NCI-H2227 treated with DMSO at 0.1 percent for 48 hours (cell line): ENCODE measurements around the gene PRKCA.
"Not testable (repeated sequence)": the region's sequence is repeated elsewhere in the genome, so short reads cannot be mapped to it uniquely, and the experiment has no call there.

ENCODE experiments used
- DNase-seq: peaks from one replicate; lab custom pipeline; 2025; lab: John Stamatoyannopoulos, UW

Gene PRKCA

DNA sequence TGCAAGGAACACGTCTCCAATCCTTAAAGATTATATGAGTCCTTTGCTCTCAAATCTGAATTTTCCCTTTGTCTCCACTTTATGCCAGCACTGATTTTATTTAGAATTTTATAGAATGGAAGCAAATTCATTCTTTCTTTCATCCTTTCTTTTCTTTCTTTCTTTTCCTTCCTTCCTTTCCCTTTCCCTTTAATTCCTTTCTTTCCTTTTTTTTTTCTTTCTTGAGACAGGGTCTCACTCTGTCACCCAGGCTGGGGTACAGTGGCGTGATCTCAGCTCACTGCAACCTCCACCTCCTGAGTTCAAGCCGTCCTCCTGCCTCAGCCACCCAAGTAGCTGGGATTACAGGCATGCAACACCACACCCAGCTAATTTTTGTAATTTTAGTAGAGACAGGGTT is 187.2 kb downstream of the PRKCA start:
- DNase-seq, result not testable (repeated sequence)

DNA sequence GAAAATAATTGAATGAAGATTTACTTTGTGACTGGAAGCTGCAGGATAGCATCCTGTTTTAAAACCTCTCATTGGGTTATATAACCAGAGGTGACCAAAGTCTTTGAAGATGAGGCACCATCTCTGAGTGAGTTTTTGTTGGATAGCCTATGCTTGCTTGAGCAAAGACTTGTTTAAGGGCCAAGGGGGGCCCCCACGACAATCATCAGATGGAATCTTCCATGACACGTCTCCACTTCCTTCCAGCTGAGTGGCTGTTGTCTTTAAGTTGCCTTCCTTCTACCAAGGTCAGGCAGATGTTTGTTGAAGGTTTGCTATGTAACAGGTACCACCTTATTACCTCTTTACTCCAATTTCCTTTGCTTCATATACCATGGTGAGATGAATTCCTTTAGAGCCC is 188.8 kb downstream of the PRKCA start:
- DNase-seq, result no peak

DNA sequence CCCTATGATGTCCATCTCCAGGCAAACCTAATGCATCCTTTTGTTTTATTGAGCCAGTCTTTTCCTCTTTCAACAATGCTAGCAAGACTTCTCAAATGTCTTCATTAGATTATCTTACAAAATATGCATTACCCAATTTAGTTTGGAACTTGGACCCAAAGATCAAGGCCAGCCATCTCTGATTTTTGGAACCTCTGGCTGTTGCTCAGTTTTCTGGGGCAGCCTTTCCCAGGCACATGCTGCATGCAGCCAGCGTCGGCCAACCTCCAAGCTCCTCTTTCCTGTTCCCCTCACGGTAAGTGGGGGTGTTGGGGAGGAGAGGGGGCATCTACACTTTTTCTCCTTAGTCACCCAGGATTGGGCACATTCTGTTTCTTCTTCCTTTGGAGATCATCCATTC is 189.3 kb downstream of the PRKCA start:
- no peak for DNase-seq

DNA sequence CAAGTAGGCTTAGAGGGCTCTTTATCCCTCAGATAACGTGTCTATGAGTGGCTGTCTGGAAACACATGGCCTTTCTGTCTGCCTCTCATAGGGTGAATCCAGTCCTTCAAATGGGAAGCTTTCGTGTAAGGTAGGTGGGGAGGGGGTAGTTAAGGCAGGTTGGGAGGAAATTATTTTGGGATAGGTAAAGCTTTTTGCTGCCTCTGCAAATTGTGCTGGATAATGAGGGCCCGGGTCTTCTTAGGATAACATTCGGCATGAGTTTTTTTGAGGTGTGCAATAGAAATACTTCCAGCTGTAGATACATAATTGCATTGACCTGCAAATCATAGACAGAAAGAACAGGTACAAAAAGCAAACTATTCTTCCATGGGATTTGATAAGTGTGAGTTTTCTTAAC is 189.7 kb downstream of the PRKCA start:
- no peak for DNase-seq

GRCh38 chr17:66492561-66493005 is 190.2 kb downstream of the PRKCA start:
- peak; percentile 29 for DNase-seq

GRCh38 chr17:66493283-66494019 is 191.0 kb downstream of the PRKCA start:
- DNase-seq, result no peak

- DNase-seq, result no peak
Measured at GRCh38 chr17:66494023-66494803, 191.8 kb downstream of the PRKCA start.

- no peak for DNase-seq
Measured at GRCh38 chr17:66495035-66495434, 192.6 kb downstream of the PRKCA start.

GRCh38 chr17:66496306-66496705 is 193.9 kb downstream of the PRKCA start:
- DNase-seq, result no peak

- no peak for DNase-seq
Measured at GRCh38 chr17:66498580-66498979, 196.2 kb downstream of the PRKCA start.

GRCh38 chr17:66506641-66507040 is 204.2 kb downstream of the PRKCA start:
- no peak for DNase-seq

GRCh38 chr17:66507103-66507923 is 204.9 kb downstream of the PRKCA start:
- DNase-seq, result no peak

DNA sequence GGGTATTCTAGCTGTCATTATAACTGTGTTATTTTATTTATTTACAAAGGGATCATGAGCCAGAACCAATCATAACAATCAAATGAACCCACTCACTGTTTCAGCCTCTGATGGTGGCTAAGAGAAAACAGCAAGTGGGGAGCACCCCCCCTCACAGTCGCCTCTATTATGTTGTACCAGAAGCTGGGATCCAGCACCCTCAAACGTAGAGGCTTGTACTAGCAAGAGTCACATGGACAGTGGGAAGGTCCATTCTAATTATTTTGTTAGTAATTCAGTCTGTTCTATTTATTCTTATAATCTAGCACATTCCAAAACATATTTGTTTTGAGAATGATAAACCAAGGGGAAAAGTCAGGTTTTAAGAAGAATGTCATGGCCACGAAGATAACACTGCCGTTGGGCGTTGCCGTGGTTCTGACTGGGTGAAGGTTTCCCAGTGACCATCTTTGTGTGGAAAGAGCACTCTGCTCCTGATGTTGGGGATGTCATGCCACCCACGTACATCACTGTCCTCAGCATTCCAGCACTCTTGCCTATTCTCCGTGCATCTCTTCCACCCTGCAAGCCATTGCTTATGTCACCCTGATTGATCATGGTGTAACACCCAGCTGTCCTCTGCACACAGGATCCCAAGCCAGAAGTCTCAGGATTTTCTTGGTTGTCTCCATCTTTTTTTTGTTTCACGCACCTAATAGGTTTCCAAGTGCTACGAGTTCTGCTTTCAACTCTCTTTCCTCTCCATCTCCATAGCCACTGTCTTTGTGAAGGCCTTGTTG is 205.8 kb downstream of the PRKCA start:
- no peak for DNase-seq

DNA sequence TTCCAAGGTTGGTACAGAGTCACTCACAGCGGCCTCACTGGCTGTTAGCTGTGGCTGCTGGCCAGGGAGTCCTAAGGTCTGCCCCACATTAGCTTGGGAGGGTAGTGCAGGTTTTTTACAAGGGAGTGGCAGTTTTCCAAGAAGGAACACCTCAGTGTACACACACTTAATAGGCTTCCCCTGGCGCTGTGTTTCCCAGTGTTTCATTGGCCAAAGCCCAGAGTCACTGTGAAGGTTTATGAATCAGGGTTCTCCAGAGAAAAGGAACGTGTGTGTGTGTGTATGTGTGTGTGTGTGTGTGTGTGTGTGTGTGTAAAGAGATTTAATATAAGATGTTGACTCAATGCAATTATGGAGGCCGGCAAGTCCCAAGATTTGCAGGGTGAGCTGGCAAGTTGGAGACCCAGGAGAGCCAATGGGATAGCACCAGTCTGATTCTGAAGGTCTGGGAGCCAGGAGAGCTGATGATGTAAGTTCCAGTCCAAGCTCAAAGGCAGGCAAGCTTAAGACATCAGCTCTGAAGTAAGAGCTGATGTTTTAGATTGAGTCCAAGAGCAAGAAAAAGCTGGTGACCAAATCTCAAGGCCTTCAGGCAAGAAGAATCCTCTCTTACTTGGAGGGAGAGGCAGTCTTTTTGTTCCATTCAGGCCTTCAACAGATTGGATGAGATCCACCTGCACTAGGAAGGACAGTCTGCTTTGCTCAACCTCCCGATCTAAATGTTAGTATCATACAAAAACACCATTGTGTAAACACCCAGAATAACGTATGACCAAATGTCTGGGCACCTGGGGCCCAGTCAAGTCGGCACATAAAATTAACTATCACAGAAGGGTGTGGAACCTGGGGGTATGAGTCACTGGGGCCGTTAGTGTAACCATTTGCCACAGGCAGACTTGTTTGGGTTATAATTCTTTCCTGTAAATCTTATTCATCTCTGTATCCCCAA is 206.8 kb downstream of the PRKCA start:
- no peak for DNase-seq

- DNase-seq, result no peak
Measured at GRCh38 chr17:66509926-66510325, 207.5 kb downstream of the PRKCA start.

- no peak for DNase-seq
Measured at GRCh38 chr17:66511135-66511534, 208.7 kb downstream of the PRKCA start.

GRCh38 chr17:66514227-66514806 is 211.9 kb downstream of the PRKCA start:
- DNase-seq, result no peak

DNA sequence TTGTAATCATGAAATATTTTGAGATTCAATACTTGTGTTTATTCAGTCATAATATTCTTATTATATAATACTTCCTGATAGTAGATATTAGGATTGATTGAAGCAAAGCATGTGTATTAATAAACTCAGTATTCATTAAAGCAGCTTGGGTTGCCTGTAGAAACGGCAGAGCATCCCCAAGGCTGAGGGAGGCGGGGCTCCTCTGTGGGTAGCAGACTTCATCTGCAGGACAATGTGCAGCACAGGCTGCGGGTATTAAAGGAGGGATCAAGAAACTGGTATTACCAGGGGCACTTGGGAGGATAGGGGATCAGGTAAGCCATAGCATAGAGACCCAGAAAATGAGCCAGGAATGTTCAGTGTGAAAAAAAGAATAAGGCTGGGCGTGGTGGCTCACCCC is 213.6 kb downstream of the PRKCA start:
- DNase-seq, result no peak

DNA sequence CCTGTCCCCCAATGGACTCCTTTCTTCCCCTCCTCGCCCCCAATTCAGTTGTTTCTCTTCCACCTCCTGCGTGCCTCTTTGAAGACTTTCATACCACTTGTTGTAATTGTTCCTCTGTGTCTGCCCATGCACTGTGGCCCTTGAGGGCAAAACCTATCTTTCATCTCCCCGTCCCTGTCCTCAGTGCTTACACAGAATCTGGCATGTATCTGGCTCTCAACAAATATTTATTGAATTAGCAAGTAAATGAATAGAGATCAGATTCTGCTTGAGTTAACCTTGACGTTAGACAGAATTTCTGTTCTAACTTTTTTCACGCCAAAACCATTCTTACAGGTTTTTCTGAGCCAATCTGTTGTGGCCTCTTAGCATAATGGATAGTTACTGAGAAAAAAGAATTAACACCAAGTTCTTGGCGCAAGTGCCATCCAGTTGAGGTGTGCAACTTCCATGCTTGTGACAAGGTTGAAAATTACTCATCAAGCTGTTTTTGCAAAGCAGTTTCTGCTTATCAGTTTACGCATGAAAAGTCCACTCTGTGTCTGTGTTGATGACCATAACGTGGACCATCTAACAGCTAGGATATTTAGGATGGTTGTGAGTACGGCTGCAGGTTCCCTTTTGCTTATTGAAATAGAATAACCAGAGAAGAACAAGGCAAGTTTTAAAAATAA is 215.1 kb downstream of the PRKCA start:
- no peak for DNase-seq

DNA sequence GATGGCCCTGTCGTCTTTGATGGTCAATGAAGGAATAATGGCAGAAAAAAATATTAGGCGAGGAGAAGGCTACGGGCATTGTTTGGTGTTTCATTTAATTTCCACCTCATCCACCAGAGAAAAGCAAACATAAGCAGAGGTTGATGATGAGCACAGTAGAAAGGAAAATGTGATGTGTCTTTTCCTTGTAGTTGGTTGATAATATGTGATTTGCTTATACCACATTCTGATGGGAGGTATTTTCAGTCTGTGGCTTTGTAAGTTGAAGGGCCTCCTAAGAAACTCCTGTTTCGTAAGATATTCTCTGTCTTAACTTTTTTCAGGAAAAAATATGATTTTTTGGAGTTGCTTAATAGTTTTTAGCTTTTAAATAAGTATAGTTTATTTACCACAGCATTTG is 215.7 kb downstream of the PRKCA start:
- no peak for DNase-seq
